Panc1 (cell line): ENCODE results near the gene LRRC3C. TPM values are rescaled to one million over a fixed set of nuclear protein-coding genes. Genes with fewer than 3 reads are reported as not detected.

ENCODE experiments used
- ATAC-seq: fragments of 200-7000 bp; cut with Tn5 transposase; 2 replicates; pipeline ENCODE4 v1.9.1; 2020; ENCODE audit warnings: mild to moderate bottlenecking, moderate library complexity
- BruUV-seq: library from RNA; stranded (reverse); fragments of 400-500 nt; replicated peaks from 2 replicates; lab custom pipeline; 2021; lab: Mats Ljungman, UMichigan
- CTCF ChIA-PET: fragments of 300-600 bp; sonication (Branson Sonifier 250); formaldehyde crosslinking; loops from one replicate; lab custom pipeline; 2022; ENCODE audit warnings: antibody characterized with exemption; lab: Charles Lee
- POLR2A ChIA-PET: fragments of 300-600 bp; sonication (Branson Sonifier 250); formaldehyde crosslinking; loops from one replicate; lab custom pipeline; 2022; ENCODE audit warnings: antibody characterized with exemption; lab: Charles Lee
- DNase-seq: peaks from one replicate; pipeline ENCODE4 v3.0.0-alpha.2; 2010; ENCODE audit warnings: low read depth, low spot score
- H3K27ac ChIP-seq: 2 replicates; pipeline ENCODE4 v1.5.1; 2011; ENCODE audit warnings: mild to moderate bottlenecking, low read length, inconsistent platforms
- H3K27me3 ChIP-seq: fragments of 200-500 bp; sonication (Bioruptor generic); 2 replicates; pipeline ENCODE4 v1.6.0; 2014; ENCODE audit warnings: low read length, inconsistent platforms; ENCODE audit not compliant: control insufficient read depth, insufficient read depth
- H3K36me3 ChIP-seq: fragments of 200-500 bp; sonication (Bioruptor generic); 2 replicates; pipeline ENCODE4 v1.5.1; 2014; ENCODE audit warnings: inconsistent platforms, mild to moderate bottlenecking, low read length, moderate library complexity; ENCODE audit not compliant: control insufficient read depth, insufficient read depth
- H3K4me1 ChIP-seq: 2 replicates; pipeline ENCODE4 v1.5.1; 2011; ENCODE audit warnings: inconsistent platforms, mild to moderate bottlenecking, low read length, moderate library complexity; ENCODE audit not compliant: control insufficient read depth, insufficient read depth
- H3K4me3 ChIP-seq, 2 experiments: 2 replicates each; pipeline ENCODE4 v1.5.1; 2011 to 2012; ENCODE audit warnings: low read depth in 2 of 2, low read length in 2 of 2, mild to moderate bottlenecking in 2 of 2, inconsistent platforms in 1 of 2, moderate library complexity in 1 of 2
- H3K9me3 ChIP-seq: fragments of 200-500 bp; sonication (Bioruptor generic); 2 replicates; pipeline ENCODE4 v1.5.1; 2014; ENCODE audit warnings: low read depth, mild to moderate bottlenecking, inconsistent platforms, low read length, moderate library complexity; ENCODE audit not compliant: control insufficient read depth, insufficient read depth
- CTCF ChIP-seq: fragments of 450-650 bp; IDR thresholded peaks from 2 replicates; pipeline ENCODE4 v1.5.1; 2017; ENCODE audit warnings: mild to moderate bottlenecking
- POLR2AphosphoS5 ChIP-seq: IDR thresholded peaks from 2 replicates; pipeline ENCODE4 v1.6.1; 2012; ENCODE audit warnings: mild to moderate bottlenecking, low read depth, low read length, moderate library complexity
- REST ChIP-seq, 2 experiments: IDR thresholded peaks; 2 replicates each; pipeline ENCODE4 v1.6.1; 2011 to 2012; ENCODE audit warnings: low read depth in 2 of 2, control low read depth in 1 of 2, low read length in 1 of 2, mild to moderate bottlenecking in 1 of 2, moderate library complexity in 1 of 2; ENCODE audit not compliant: insufficient read depth in 1 of 2
- SIN3A ChIP-seq: IDR thresholded peaks from 2 replicates; pipeline ENCODE4 v1.6.1; 2012; ENCODE audit warnings: low read depth, mild to moderate bottlenecking, low read length, moderate library complexity, borderline replicate concordance; ENCODE audit not compliant: insufficient read depth
- TCF7L2 ChIP-seq: IDR thresholded peaks from 2 replicates; pipeline ENCODE4 v1.6.1; 2011; ENCODE audit warnings: mild to moderate bottlenecking, low read depth, low read length, inconsistent platforms
- in situ Hi-C: cut with HindIII; loops from 2 replicates; pipeline ENCODE4 v1.10.0; 2016; ENCODE audit warnings: low sequenced_read_pairs, low pct_unique_long_range_greater_than_20kb
- intact Hi-C: fragments of 100-400 bp; cut with micrococcal nuclease; formaldehyde crosslinking; loops from one replicate; pipeline ENCODE4 v1.10.0; 2022; ENCODE audit not compliant: unreplicated experiment
- total RNA-seq: library from RNA; stranded (reverse); gene quantifications from one replicate; pipeline ENCODE4 v1.2.1, GENCODE V29; 2021; ENCODE audit not compliant: unreplicated experiment

Gene LRRC3C
- total RNA-seq, 1 experiment from 2014 or later: not detected

- H3K9me3 ChIP-seq: no peaks in the 10 kb centered on the region
- BruUV-seq: no TSS peak
- ATAC-seq (peak; percentile 54), DNase-seq (no peak)
- intact Hi-C loops: no loop called here
- no peaks in the 10 kb centered on the region for H3K27me3 ChIP-seq
- no peak overlapping the region for H3K27ac ChIP-seq
- CTCF ChIA-PET: interaction anchor here (0.7 kb wide), 1 partner anchor 83 kb away, joined by 4 read pairs; no protein-coding TSS in a partner anchor
- H3K4me1 ChIP-seq: no peaks in the 10 kb centered on the region
- POLR2A ChIA-PET: interaction anchor here (0.6 kb wide), 1 partner anchor 16 kb away, joined by 3 read pairs; no protein-coding TSS in a partner anchor
- H3K36me3 ChIP-seq: no peaks in the 10 kb centered on the region
- TF ChIP-seq TCF7L2: no peak
- no peak for TF ChIP-seq REST (IDR thresholded peaks at IDR 0.05; ENCODE audit: insufficient read depth in 1 of 2, low read depth in 2 of 2, low read length in 1 of 2)
- TF ChIP-seq SIN3A: no peak
- TF ChIP-seq CTCF: no peak
- in situ Hi-C loops: no loop called here
- H3K4me3 ChIP-seq: no peak overlapping the region
Measured at GRCh38 chr17:39939588-39940419, 12.3 kb downstream of the LRRC3C start.

- BruUV-seq: no TSS peak
- ChIA-PET POLR2A (no interaction called here), CTCF (no interaction called here)
- no peak; the same call in 1 of the 2 replicates for ATAC-seq
- Histone ChIP-seq H3K4me1 (no peaks in the 10 kb centered on the region), H3K36me3 (no peaks in the 10 kb centered on the region), H3K27ac (no peak overlapping the region), H3K9me3 (no peaks in the 10 kb centered on the region), H3K4me3 (no peak overlapping the region), H3K27me3 (no peaks in the 10 kb centered on the region)
- intact Hi-C loops (no loop called here), in situ Hi-C loops (no loop called here)
- no peak for TF ChIP-seq CTCF
- TF ChIP-seq TCF7L2: no peak
- no peak for TF ChIP-seq POLR2AphosphoS5
- no peak for TF ChIP-seq REST (IDR thresholded peaks at IDR 0.05; ENCODE audit: insufficient read depth in 1 of 2, low read depth in 2 of 2, low read length in 1 of 2)
- TF ChIP-seq SIN3A: no peak
- no peak for DNase-seq
Measured at GRCh38 chr17:39943702-39944392, 16.3 kb downstream of the LRRC3C start.
